ENCODE data around the gene TLR3.

Gene TLR3

DNA sequence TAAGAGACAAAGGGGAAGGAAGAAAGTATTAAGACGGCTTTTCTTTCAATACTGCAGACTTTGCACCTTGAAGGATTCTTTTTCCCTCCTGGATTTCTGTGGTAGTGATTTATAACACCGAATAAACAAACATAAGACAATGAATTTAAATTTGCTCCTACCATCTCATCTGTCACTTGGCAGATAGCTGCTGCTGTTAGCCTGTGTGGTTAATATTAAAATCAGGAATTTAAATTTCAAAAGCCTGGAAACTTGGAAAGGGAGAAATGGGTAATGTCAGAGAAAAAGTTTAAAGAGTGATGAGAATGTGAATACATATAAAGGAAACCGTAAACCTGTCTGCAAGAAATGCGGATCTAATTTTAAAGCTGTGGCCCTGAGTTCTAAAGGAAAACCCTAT is 39.0 kb downstream of the TLR3 start:
- DNase-seq, result no peak

- no peak for DNase-seq
Observed at GRCh38 chr4:186108391-186108790, 39.4 kb downstream of the TLR3 start.

GRCh38 chr4:186109245-186109644 is 40.3 kb downstream of the TLR3 start:
- no peak for DNase-seq

GRCh38 chr4:186116697-186117096 is 47.7 kb downstream of the TLR3 start:
- DNase-seq, result no peak

- DNase-seq, result no peak
Observed at GRCh38 chr4:186118582-186118981, 49.6 kb downstream of the TLR3 start.

GRCh38 chr4:186121057-186121456 is 52.1 kb downstream of the TLR3 start:
- no peak for DNase-seq

- DNase-seq, result no peak
Observed at GRCh38 chr4:186128842-186129241, 59.9 kb downstream of the TLR3 start.

- DNase-seq, result no peak
Observed at GRCh38 chr4:186131935-186132334, 63.0 kb downstream of the TLR3 start.

DNA sequence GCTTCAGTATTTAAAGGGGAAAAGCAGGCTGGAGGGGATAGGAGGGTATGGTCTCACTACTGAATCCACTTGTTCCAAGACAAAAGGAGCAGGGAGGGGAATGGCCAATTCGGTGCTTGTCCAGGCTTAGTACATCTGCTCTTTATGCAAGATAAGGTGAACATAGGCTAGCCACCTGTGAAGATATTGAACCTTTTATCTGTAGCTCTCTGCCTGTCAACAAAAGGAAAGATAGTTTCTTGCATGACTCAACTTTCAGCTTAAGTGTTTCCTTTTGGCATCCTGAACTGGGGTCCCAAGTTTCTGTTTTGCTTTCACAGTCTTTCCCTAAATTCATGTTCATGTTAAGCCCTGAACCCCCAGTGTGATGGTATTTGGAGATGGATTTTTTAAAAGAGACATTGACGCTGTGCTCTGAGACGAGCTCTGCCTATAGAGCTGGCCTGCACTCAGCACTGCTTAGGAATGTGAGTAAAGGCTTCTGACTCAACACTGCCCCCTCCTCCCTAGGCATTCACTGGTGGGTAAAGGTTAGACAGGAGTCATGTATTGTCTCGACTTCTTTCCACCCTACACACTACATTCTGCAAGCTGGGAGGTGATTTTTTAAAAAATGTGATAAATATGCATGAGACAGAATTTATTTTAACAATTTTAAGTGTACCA is 63.8 kb downstream of the TLR3 start:
- DNase-seq, result no peak

DNA sequence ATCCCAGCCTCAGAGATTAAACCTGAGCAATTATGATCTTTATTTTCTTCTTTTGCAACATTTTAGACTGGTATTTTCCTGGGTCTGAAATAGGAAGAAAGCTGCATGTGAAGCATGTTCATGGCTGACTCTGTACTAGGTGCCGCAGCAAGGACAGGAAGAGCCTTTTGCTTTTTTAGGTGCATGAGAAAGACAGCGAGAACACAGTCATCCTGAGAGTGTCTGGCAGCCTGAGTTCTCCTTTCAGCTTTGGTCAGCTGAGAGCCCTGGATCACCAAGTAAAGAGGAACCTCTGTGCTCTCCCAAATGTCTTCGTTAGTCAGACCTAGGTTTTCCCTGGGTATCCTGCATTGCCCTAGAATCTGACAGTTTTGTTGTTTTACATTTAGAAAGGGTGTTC is 65.3 kb downstream of the TLR3 start:
- DNase-seq, result no peak

- DNase-seq, result no peak
Observed at GRCh38 chr4:186134861-186135260, 65.9 kb downstream of the TLR3 start.

DNA sequence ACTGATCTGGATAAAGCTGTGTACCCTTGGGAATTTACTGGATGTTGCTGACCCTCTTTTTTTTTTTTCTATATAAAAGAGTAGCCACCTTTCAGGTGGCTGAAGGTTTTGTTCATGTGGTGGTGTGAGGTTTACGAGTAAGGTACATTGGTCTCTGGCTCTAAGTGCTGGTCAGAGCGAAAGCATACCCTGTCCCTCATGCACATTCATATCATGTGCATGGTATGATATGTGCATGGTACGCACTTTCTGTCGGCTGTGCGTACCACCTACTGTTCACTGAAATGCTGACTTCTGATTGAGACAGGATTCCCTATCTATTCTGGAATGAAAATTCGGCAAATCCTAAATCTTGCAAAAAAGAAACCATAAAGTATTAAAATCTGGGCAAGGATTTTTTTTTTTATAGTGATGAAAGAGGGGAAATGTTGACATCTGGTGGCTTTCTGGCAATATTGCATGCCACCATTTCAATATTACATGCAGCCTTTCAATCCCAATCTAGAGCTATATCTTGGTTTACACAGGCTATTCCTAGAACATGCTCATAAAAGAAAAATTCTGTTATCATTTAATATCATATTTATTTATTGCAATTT is 68.3 kb downstream of the TLR3 start:
- DNase-seq, result no peak
